HEK293 (cell line): ENCODE measurements around the gene NR0B2.

Experiments
- CTCF ChIP-seq: fragments of 450-650 bp; formaldehyde crosslinking; IDR thresholded peaks from 2 replicates; pipeline ENCODE4 v1.5.1; 2016; ENCODE audit warnings: missing biosample characterization, missing genetic modification characterization
- KLF1 ChIP-seq: fragments of 450-650 bp; formaldehyde crosslinking; IDR thresholded peaks from 2 replicates; pipeline ENCODE4 v1.5.1; 2016; ENCODE audit warnings: missing biosample characterization, missing genetic modification characterization
- KLF7 ChIP-seq: fragments of 450-650 bp; formaldehyde crosslinking; IDR thresholded peaks from 2 replicates; pipeline ENCODE4 v1.5.1; 2016; ENCODE audit warnings: missing biosample characterization, missing genetic modification characterization, borderline replicate concordance
- KLF8 ChIP-seq: fragments of 450-650 bp; formaldehyde crosslinking; IDR thresholded peaks from 2 replicates; pipeline ENCODE4 v1.5.1; 2016; ENCODE audit warnings: missing biosample characterization, missing genetic modification characterization
- KLF9 ChIP-seq: fragments of 450-650 bp; formaldehyde crosslinking; IDR thresholded peaks from 2 replicates; pipeline ENCODE4 v1.5.1; 2016; ENCODE audit warnings: missing biosample characterization, missing genetic modification characterization, low read depth
- PRDM10 ChIP-seq: fragments of 450-650 bp; formaldehyde crosslinking; IDR thresholded peaks from 2 replicates; pipeline ENCODE4 v1.5.1; 2016; ENCODE audit warnings: missing biosample characterization, missing genetic modification characterization
- SCRT1 ChIP-seq: fragments of 450-650 bp; formaldehyde crosslinking; IDR thresholded peaks from 2 replicates; pipeline ENCODE4 v1.5.1; 2016; ENCODE audit warnings: missing biosample characterization, missing genetic modification characterization, borderline replicate concordance
- ZBTB7A ChIP-seq: fragments of 450-650 bp; formaldehyde crosslinking; IDR thresholded peaks from 2 replicates; pipeline ENCODE4 v1.5.1; 2016; ENCODE audit warnings: low read depth, missing biosample characterization, missing genetic modification characterization
- ZNF112 ChIP-seq: fragments of 450-650 bp; formaldehyde crosslinking; IDR thresholded peaks from 2 replicates; pipeline ENCODE4 v1.5.0; 2017; ENCODE audit warnings: missing biosample characterization, missing genetic modification characterization
- ZNF121 ChIP-seq: fragments of 450-650 bp; formaldehyde crosslinking; IDR thresholded peaks from 2 replicates; pipeline ENCODE4 v1.5.1; 2016; ENCODE audit warnings: missing biosample characterization, missing genetic modification characterization
- ZNF16 ChIP-seq: fragments of 450-650 bp; formaldehyde crosslinking; IDR thresholded peaks from 2 replicates; pipeline ENCODE4 v1.5.1; 2016; ENCODE audit warnings: low read depth, missing biosample characterization, missing genetic modification characterization
- ZNF18 ChIP-seq: fragments of 450-650 bp; formaldehyde crosslinking; IDR thresholded peaks from 2 replicates; pipeline ENCODE4 v1.5.1; 2016; ENCODE audit warnings: missing biosample characterization, missing genetic modification characterization
- ZNF19 ChIP-seq: fragments of 450-650 bp; formaldehyde crosslinking; IDR thresholded peaks from 2 replicates; pipeline ENCODE4; 2016; ENCODE audit warnings: missing biosample characterization, missing genetic modification characterization, low read depth
- ZNF211 ChIP-seq: fragments of 450-650 bp; formaldehyde crosslinking; IDR thresholded peaks from 2 replicates; pipeline ENCODE4 v1.5.1; 2016; ENCODE audit warnings: low read depth, missing biosample characterization, missing genetic modification characterization
- ZNF239 ChIP-seq: fragments of 450-650 bp; formaldehyde crosslinking; IDR thresholded peaks from 2 replicates; pipeline ENCODE4 v1.5.1; 2016; ENCODE audit warnings: missing biosample characterization, missing genetic modification characterization
- ZNF341 ChIP-seq: fragments of 450-650 bp; formaldehyde crosslinking; IDR thresholded peaks from 2 replicates; pipeline ENCODE4; 2016; ENCODE audit warnings: low read depth, missing biosample characterization, missing genetic modification characterization
- ZNF404 ChIP-seq: fragments of 450-650 bp; formaldehyde crosslinking; IDR thresholded peaks from 2 replicates; pipeline ENCODE4 v1.5.1; 2017; ENCODE audit warnings: missing biosample characterization, missing genetic modification characterization
- ZNF521 ChIP-seq: fragments of 450-650 bp; formaldehyde crosslinking; IDR thresholded peaks from 2 replicates; pipeline ENCODE4 v1.5.1; 2017; ENCODE audit warnings: missing biosample characterization, mild to moderate bottlenecking, missing genetic modification characterization
- ZNF561 ChIP-seq: fragments of 450-650 bp; IDR thresholded peaks from 2 replicates; pipeline ENCODE4 v1.5.1; 2018; ENCODE audit warnings: missing biosample characterization, missing genetic modification characterization, borderline replicate concordance
- ZNF600 ChIP-seq: fragments of 450-650 bp; formaldehyde crosslinking; IDR thresholded peaks from 2 replicates; pipeline ENCODE4 v1.5.1; 2016; ENCODE audit warnings: missing biosample characterization, missing genetic modification characterization
- ZNF623 ChIP-seq: fragments of 450-650 bp; formaldehyde crosslinking; IDR thresholded peaks from 2 replicates; pipeline ENCODE4 v1.5.1; 2016; ENCODE audit warnings: missing biosample characterization, missing genetic modification characterization
- ZNF629 ChIP-seq: fragments of 450-650 bp; formaldehyde crosslinking; IDR thresholded peaks from 2 replicates; pipeline ENCODE4 v1.5.1; 2017; ENCODE audit warnings: missing biosample characterization, missing genetic modification characterization
- ZNF701 ChIP-seq: fragments of 450-650 bp; formaldehyde crosslinking; IDR thresholded peaks from 2 replicates; pipeline ENCODE4 v1.5.1; 2016; ENCODE audit warnings: missing biosample characterization, missing genetic modification characterization
- ZNF768 ChIP-seq: fragments of 450-650 bp; formaldehyde crosslinking; IDR thresholded peaks from 2 replicates; pipeline ENCODE4 v1.5.1; 2018; ENCODE audit warnings: missing biosample characterization, mild to moderate bottlenecking, missing genetic modification characterization
- ZNF792 ChIP-seq: fragments of 450-650 bp; formaldehyde crosslinking; IDR thresholded peaks from 2 replicates; pipeline ENCODE4 v1.5.1; 2016; ENCODE audit warnings: missing biosample characterization, missing genetic modification characterization
- ZSCAN23 ChIP-seq: fragments of 450-650 bp; formaldehyde crosslinking; IDR thresholded peaks from 2 replicates; pipeline ENCODE4 v1.5.1; 2016; ENCODE audit warnings: missing biosample characterization, missing genetic modification characterization
- TF ChIP-seq, protein P1 (sequence below): fragments of 450-650 bp; formaldehyde crosslinking; IDR thresholded peaks from 2 replicates; pipeline ENCODE4 v1.5.1; 2016; ENCODE audit warnings: missing biosample characterization, missing genetic modification characterization
- TF ChIP-seq, protein P2 (sequence below): fragments of 450-650 bp; IDR thresholded peaks from 2 replicates; pipeline ENCODE4 v1.5.1; 2018; ENCODE audit warnings: missing biosample characterization, mild to moderate bottlenecking, missing genetic modification characterization
- TF ChIP-seq, protein P3 (sequence below): fragments of 450-650 bp; formaldehyde crosslinking; IDR thresholded peaks from 2 replicates; pipeline ENCODE4 v1.5.1; 2016; ENCODE audit warnings: missing biosample characterization, missing genetic modification characterization

Gene NR0B2

GRCh38 chr1:26900001-26900814, 13.6 kb downstream of the NR0B2 start, which contains the start of gene GPATCH3 (continued):
- TF ChIP-seq ZNF16 (tag by site-specific recombination) (no peak), ZNF792 (tag by site-specific recombination) (no peak), ZBTB7A (tag by site-specific recombination) (no peak), ZNF629 (tag by site-specific recombination) (peak; percentile 77), ZNF600 (tag by site-specific recombination) (peak; percentile 98), ZNF701 (tag by site-specific recombination) (no peak), ZNF211 (tag by site-specific recombination) (no peak), ZNF404 (tag by site-specific recombination) (no peak), KLF8 (peak; percentile 89), ZNF112 (tag by site-specific recombination) (no peak), ZNF239 (tag by site-specific recombination) (no peak), ZNF521 (tag by site-specific recombination) (no peak), ZNF623 (peak; percentile 18; the same call in 1 of the 2 replicates), ZNF561 (tag by site-specific recombination) (peak; percentile 50; the same call in 1 of the 2 replicates), ZNF19 (no peak), ZNF341 (tag by site-specific recombination) (peak; percentile 81), ZNF18 (tag by site-specific recombination) (no peak), ZSCAN23 (tag by site-specific recombination) (peak; percentile 78; the same call in 1 of the 2 replicates), CTCF (tag by site-specific recombination) (no peak), KLF1 (tag by site-specific recombination) (0 out of 2 replicates have a peak, but pooled peaks have one; percentile 28), ZNF768 (tag by site-specific recombination) (no peak), SCRT1 (tag by site-specific recombination) (no peak), ZNF121 (tag by site-specific recombination) (no peak), PRDM10 (tag by site-specific recombination) (peak; percentile 31; the same call in 1 of the 2 replicates), KLF7 (tag by site-specific recombination) (no peak), KLF9 (tag by site-specific recombination) (peak; percentile 57; the same call in 1 of the 2 replicates)
- TF ChIP-seq, protein P1, sequence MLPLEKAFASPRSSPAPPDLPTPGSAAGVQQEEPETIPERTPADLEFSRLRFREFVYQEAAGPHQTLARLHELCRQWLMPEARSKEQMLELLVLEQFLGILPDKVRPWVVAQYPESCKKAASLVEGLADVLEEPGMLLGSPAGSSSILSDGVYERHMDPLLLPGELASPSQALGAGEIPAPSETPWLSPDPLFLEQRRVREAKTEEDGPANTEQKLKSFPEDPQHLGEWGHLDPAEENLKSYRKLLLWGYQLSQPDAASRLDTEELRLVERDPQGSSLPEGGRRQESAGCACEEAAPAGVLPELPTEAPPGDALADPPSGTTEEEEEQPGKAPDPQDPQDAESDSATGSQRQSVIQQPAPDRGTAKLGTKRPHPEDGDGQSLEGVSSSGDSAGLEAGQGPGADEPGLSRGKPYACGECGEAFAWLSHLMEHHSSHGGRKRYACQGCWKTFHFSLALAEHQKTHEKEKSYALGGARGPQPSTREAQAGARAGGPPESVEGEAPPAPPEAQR (tag by site-specific recombination): 0 out of 2 replicates have a peak, but pooled peaks have one; percentile 57
- TF ChIP-seq, protein P2, sequence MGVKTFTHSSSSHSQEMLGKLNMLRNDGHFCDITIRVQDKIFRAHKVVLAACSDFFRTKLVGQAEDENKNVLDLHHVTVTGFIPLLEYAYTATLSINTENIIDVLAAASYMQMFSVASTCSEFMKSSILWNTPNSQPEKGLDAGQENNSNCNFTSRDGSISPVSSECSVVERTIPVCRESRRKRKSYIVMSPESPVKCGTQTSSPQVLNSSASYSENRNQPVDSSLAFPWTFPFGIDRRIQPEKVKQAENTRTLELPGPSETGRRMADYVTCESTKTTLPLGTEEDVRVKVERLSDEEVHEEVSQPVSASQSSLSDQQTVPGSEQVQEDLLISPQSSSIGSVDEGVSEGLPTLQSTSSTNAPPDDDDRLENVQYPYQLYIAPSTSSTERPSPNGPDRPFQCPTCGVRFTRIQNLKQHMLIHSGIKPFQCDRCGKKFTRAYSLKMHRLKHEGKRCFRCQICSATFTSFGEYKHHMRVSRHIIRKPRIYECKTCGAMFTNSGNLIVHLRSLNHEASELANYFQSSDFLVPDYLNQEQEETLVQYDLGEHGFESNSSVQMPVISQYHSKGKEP (tag by site-specific recombination): 0 out of 2 replicates have a peak, but pooled peaks have one; percentile 40
- TF ChIP-seq, protein P3, sequence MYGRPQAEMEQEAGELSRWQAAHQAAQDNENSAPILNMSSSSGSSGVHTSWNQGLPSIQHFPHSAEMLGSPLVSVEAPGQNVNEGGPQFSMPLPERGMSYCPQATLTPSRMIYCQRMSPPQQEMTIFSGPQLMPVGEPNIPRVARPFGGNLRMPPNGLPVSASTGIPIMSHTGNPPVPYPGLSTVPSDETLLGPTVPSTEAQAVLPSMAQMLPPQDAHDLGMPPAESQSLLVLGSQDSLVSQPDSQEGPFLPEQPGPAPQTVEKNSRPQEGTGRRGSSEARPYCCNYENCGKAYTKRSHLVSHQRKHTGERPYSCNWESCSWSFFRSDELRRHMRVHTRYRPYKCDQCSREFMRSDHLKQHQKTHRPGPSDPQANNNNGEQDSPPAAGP (tag by site-specific recombination): peak; percentile 81
